Activated T-cell treated with anti-CD3 and anti-CD28 coated beads, Interleukin-2, amount 50 U/mL, for 72 hours (primary cell): ENCODE results near the gene FBLN2. TPM values are rescaled to one million over a fixed set of nuclear protein-coding genes. Genes with fewer than 3 reads are reported as not detected.
A peak's percentile ranks its signal among the peaks of the same experiment; 100 is the strongest.

ENCODE experiments used
- ATAC-seq, 2 donors: fragments of 150-1000 bp; cut with Tn5 transposase; replicated peaks in 1 of 2; 2 replicates each; pipeline ENCODE4 v1.10.0; 2021; ENCODE audit warnings: moderate library complexity in 2 of 2, mild to moderate bottlenecking in 1 of 2
- DNase-seq, 2 donors: peaks; one replicate each; pipeline ENCODE4 v3.0.0; 2021 to 2022; ENCODE audit warnings: mixed read lengths in 1 of 2
- H3K27ac Mint-ChIP-seq: one replicate; pipeline ENCODE4 v1.8.0; 2022; ENCODE audit warnings: mild to moderate bottlenecking, moderate library complexity, mixed read lengths
- H3K27me3 Mint-ChIP-seq: one replicate; pipeline ENCODE4 v1.8.0; 2022; ENCODE audit warnings: low read depth, mixed read lengths
- H3K36me3 Mint-ChIP-seq, 2 donors: one replicate each; pipeline ENCODE4 v1.8.0; 2022; ENCODE audit warnings: mixed read lengths in 2 of 2, mild to moderate bottlenecking in 1 of 2; ENCODE audit not compliant: insufficient read depth in 2 of 2
- H3K4me1 Mint-ChIP-seq: one replicate; pipeline ENCODE4 v1.8.0; 2022; ENCODE audit warnings: low read depth, mixed read lengths
- H3K4me3 Mint-ChIP-seq, 2 donors: one replicate each; pipeline ENCODE4 v1.8.0; 2022; ENCODE audit warnings: mild to moderate bottlenecking in 2 of 2, mixed read lengths in 2 of 2, moderate library complexity in 2 of 2
- H3K9me3 Mint-ChIP-seq, 2 donors: one replicate each; pipeline ENCODE4 v1.8.0; 2022; ENCODE audit warnings: mixed read lengths in 2 of 2
- total RNA-seq, 2 donors: library from RNA; stranded (reverse); gene quantifications; one replicate each; pipeline ENCODE4 v1.2.3, GENCODE V29; 2022

Gene FBLN2
- total RNA-seq, 2 donors from 2014 or later = 0.49 to 1.1 TPM

DNA sequence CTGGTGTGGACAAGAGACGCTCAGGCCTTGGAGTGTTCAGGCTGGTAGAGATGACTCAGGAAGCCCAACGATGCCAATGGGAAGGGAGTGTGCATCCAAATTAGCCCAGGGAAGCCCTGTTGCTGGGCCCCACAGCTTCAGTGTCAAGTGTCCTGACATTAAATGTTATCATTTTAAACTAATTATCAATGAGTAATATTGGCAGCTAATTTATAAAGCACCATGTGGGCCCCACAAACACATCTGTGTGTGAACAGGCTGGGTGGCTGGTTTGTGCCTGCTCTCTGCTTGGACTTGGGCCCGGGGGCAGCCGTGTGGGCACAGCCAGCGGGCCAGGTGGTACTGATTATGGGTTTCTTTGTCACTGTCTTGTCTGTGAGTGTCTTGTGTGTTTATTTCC is 15.0 kb downstream of the FBLN2 start:
- Mint-ChIP-seq H3K4me3 (no peak overlapping the region), H3K27ac (no peak overlapping the region), H3K27me3 (peaks cover 20% of the 10 kb centered on the region), H3K36me3 (no peaks in the 10 kb centered on the region), H3K9me3 (no peaks in the 10 kb centered on the region), H3K4me1 (no peaks in the 10 kb centered on the region)
- DNase-seq (no peak), ATAC-seq (no peak)

- H3K27ac Mint-ChIP-seq = no peak overlapping the region
- no peaks in the 10 kb centered on the region for H3K9me3 Mint-ChIP-seq
- H3K36me3 Mint-ChIP-seq = no peaks in the 10 kb centered on the region
- no peaks in the 10 kb centered on the region for H3K4me1 Mint-ChIP-seq
- no peak for DNase-seq
- H3K4me3 Mint-ChIP-seq = no peak overlapping the region
- ATAC-seq = peak; percentile 36 to 56
- peaks cover 20% of the 10 kb centered on the region for H3K27me3 Mint-ChIP-seq
These were observed 16.0 kb downstream of the FBLN2 start for GRCh38 chr3:13564751-13565560.

DNA sequence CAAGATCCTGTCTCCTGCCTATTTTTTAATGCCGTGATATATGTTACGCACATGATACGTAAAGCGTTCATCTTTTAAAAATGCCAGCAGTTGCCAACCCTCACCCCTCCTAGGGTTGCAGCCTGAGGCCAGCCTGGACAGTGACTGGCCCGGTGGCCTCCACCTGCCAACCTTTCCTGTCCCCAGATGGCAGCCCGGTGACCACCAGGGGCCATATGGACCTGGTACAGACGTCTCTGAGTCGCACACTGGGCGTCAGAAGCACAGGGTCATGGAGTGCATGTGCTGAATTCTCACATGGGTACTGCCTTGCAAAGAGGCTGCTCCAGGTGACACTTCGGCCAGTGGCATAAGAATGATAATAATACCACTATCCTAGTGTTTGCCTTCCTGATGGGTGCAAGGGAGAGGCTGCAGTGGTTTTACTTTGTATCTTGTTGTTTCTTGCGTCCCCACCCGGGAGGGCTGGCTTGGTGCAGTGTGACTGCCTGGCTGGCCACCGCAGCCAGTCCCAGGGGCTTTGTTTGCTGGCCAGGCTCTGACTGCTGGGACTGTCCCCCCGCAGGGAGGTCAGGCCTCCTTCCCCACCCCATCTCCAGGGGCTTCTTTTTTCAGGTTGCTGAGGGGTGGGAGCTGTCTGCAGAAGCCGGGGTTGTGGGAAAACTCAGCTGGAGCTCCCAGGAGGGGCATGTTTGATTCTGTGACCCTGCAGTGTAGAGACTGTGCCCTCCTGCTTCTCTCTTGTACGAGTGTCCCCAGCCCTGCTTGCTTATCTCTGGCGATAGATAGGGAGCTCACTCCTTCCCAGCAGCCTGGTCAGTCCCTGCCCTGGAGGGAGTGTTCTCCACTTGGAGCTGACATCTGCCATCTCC is 16.9 kb downstream of the FBLN2 start:
- ATAC-seq (no peak), DNase-seq (no peak)
- Mint-ChIP-seq H3K36me3 (no peaks in the 10 kb centered on the region), H3K27ac (no peak overlapping the region), H3K4me3 (no peak overlapping the region), H3K9me3 (no peaks in the 10 kb centered on the region), H3K27me3 (peaks cover 14% of the 10 kb centered on the region), H3K4me1 (no peaks in the 10 kb centered on the region)

DNA sequence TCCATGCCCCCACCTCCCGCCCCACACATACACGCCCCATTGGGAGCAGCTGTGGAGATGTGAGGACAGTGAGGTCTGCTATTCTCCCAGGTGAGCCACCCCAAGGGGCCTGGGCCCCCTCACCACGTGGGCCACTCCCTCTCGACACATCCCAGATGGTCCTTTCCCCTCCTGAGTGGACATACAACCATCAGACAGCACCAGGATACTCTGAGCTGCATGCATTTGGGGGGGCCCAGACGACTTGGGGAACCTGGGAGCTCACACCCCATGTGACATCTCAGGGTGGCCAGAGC is 17.5 kb downstream of the FBLN2 start:
- ATAC-seq = no peak
- DNase-seq = no peak
- peaks cover 10% of the 10 kb centered on the region for H3K27me3 Mint-ChIP-seq
- H3K9me3 Mint-ChIP-seq = no peaks in the 10 kb centered on the region
- no peaks in the 10 kb centered on the region for H3K4me1 Mint-ChIP-seq
- H3K27ac Mint-ChIP-seq = no peak overlapping the region
- no peak overlapping the region for H3K4me3 Mint-ChIP-seq
- H3K36me3 Mint-ChIP-seq = no peaks in the 10 kb centered on the region

DNA sequence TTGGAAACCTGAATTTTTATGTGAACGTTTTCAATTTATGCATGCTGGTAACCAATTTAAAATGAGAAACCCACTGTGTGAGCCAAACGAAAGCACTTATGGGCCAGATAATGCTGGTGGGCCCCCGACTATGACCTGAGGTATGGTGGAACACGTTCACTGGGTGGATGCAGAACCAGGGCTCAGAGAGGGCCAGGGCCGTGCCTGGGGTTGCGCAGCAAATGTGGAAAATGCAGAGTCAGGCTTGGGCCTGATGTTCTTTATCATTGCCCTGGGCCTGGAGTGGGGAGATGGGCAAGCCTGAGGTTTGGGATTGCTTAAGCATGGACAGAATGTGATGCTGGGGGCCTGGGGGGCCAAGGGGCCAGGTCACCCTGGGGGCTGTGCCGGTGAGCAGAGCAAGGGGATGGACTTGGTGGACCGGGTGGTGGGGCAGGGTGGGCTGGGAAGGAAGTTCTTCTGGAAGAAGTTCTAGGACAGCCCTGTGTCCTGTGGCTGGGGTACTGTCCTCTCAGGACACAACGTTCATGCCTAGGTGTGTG is 17.9 kb downstream of the FBLN2 start:
- H3K27ac Mint-ChIP-seq = no peak overlapping the region
- no peak overlapping the region for H3K4me3 Mint-ChIP-seq
- H3K4me1 Mint-ChIP-seq = no peaks in the 10 kb centered on the region
- ATAC-seq (no peak), DNase-seq (no peak)
- H3K9me3 Mint-ChIP-seq = no peaks in the 10 kb centered on the region
- H3K36me3 Mint-ChIP-seq = no peaks in the 10 kb centered on the region
- peaks cover 6% of the 10 kb centered on the region for H3K27me3 Mint-ChIP-seq

DNA sequence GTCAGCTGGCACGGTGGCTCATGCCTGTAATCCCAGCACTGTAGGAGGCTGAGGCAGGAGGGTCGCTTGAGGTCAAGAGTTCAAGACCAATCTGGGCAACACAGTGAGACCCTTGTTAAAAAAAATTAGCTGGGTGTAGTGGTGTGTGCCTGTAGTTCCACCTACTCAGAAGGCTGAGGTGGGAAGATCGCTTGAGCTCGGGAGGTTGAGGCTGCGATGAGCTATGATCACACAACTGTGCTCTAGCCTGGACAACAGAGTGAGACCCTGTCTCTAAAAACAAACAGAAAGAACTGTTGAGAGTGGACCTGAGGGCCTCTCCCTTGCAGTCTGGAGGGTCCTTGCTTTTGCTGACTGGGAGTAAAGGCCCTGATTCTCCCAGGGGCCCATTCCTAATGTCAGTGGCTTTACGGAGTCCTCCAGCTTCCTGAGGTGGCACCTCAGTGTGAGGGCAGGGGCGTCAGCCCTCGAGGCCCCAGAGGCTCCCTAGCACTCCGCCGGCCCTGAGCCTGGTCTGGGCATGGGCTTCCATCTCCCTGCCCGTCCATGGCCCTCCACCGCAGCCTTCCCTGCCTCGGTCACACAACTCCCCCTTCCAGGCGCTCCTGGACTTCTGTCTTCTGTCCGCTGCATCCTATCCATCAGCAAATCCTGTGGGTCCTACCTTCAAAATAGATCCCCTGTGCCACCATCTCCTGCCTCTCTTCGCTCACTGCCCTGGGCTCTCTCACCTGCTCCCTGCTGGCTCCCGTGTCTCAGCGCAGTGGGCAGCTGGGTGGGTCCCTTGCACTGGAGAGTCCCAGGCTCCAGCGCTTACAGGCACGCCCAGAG is 19.0 kb downstream of the FBLN2 start:
- no peaks in the 10 kb centered on the region for H3K36me3 Mint-ChIP-seq
- H3K9me3 Mint-ChIP-seq = no peaks in the 10 kb centered on the region
- H3K4me3 Mint-ChIP-seq = no peak overlapping the region
- H3K4me1 Mint-ChIP-seq = no peaks in the 10 kb centered on the region
- H3K27ac Mint-ChIP-seq = no peak overlapping the region
- no peak for DNase-seq
- ATAC-seq = no peak
- no peaks in the 10 kb centered on the region for H3K27me3 Mint-ChIP-seq

DNA sequence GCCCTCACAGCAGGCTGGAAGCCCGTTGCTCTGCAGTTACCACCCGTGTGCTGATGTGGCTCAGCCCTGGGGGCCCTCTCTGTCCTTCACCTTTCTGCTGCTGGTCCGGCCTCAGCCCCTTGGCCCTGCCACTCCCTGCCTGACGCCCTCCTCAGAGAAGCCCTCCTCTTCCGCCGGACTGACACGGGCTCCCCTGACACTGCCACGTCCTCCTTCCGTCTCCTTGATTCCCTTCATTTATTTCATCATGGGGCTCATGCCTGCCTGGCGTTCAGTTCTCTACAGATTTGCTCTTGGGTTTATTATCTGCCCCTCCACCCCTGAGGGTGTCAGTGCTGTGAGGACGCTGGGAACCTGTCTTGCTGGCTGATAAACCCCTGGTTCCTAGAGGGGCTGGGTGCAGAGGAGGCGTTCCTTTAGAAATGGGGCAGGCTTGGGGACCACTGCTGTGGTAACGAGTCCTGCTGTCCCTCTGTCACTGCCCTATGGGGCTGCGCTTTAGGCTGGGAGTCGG is 19.6 kb downstream of the FBLN2 start:
- no peaks in the 10 kb centered on the region for H3K27me3 Mint-ChIP-seq
- H3K4me1 Mint-ChIP-seq = no peaks in the 10 kb centered on the region
- DNase-seq = no peak
- H3K4me3 Mint-ChIP-seq = no peak overlapping the region
- H3K36me3 Mint-ChIP-seq = no peaks in the 10 kb centered on the region
- no peaks in the 10 kb centered on the region for H3K9me3 Mint-ChIP-seq
- no peak for ATAC-seq
- H3K27ac Mint-ChIP-seq = no peak overlapping the region

- no peak overlapping the region for H3K27ac Mint-ChIP-seq
- DNase-seq (no peak), ATAC-seq (no peak)
- no peaks in the 10 kb centered on the region for H3K4me1 Mint-ChIP-seq
- H3K4me3 Mint-ChIP-seq = no peak overlapping the region
- no peaks in the 10 kb centered on the region for H3K9me3 Mint-ChIP-seq
- no peaks in the 10 kb centered on the region for H3K27me3 Mint-ChIP-seq
- no peaks in the 10 kb centered on the region for H3K36me3 Mint-ChIP-seq
These were observed 20.3 kb downstream of the FBLN2 start for GRCh38 chr3:13569201-13569600.

DNA sequence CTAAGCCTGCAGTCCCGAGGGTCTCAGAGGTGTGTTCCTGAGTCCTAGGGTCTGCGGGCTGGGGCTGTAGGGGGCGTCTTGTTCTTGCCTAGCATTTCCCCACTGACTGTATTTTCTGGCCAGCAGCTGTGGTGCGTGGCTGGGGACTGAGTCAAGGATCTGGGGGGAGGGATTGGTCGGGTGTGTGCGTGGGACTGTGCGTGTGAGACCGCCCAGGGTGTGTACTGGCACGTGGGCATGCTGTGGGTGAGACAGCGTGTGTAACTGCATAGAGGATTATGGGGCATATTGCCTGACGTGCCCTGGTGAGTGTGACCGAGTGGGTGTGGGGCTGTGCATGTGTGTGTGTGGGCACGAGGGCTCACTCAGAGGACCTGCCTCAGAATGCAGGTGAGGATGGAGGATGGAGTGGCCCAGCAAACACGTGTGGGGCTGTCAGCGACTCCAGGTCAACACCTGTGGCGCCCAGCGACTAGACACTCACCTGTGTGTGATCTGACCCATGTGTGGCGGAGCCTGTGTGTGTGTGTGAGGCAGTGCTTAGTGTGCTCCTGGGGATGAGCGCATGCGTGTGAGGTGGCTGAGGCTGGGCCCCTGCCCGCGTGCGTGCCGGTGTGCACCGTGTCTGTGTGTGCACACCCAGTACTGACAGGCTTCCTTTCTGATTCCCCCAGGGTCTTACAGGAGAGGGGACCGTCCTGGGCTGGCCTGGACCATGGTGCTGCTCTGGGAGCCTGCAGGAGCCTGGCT is 20.9 kb downstream of the FBLN2 start:
- Mint-ChIP-seq H3K4me3 (no peak overlapping the region), H3K4me1 (peaks cover 3% of the 10 kb centered on the region), H3K9me3 (no peaks in the 10 kb centered on the region), H3K27me3 (no peaks in the 10 kb centered on the region), H3K27ac (no peak overlapping the region), H3K36me3 (no peaks in the 10 kb centered on the region)
- ATAC-seq (no peak), DNase-seq (no peak)

GRCh38 chr3:13570391-13571194 is 21.7 kb downstream of the FBLN2 start:
- ATAC-seq (no peak), DNase-seq (no peak)
- Mint-ChIP-seq H3K4me1 (peaks cover 11% of the 10 kb centered on the region), H3K27me3 (no peaks in the 10 kb centered on the region), H3K4me3 (no peak overlapping the region), H3K27ac (no peak overlapping the region), H3K36me3 (no peaks in the 10 kb centered on the region), H3K9me3 (no peaks in the 10 kb centered on the region)

DNA sequence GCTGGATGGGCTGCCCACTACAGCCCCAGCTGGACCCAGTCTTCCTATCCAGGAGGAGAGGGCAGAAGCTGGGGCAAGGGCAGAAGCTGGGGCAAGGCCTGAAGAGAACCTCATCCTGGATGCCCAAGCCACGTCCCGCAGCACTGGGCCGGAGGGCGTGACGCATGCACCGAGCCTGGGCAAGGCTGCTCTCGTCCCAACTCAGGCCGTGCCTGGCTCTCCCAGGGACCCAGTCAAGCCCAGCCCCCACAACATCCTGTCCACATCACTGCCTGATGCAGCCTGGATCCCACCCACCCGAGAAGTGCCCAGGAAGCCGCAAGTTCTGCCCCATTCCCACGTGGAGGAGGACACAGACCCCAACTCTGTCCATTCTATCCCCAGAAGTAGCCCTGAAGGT is 22.3 kb downstream of the FBLN2 start:
- H3K9me3 Mint-ChIP-seq = no peaks in the 10 kb centered on the region
- no peaks in the 10 kb centered on the region for H3K36me3 Mint-ChIP-seq
- H3K27ac Mint-ChIP-seq = no peak overlapping the region
- ATAC-seq (no peak), DNase-seq (no peak)
- H3K4me1 Mint-ChIP-seq = peaks cover 12% of the 10 kb centered on the region
- no peaks in the 10 kb centered on the region for H3K27me3 Mint-ChIP-seq
- H3K4me3 Mint-ChIP-seq = no peak overlapping the region
